Measurements from ENCODE around the gene TSPAN4.

- no peak for TF ChIP-seq CTCF (IDR thresholded peaks at IDR 0.05; ENCODE audit: low read depth, low read length)
- no peak for TF ChIP-seq EZH2phosphoT487 (IDR thresholded peaks at IDR 0.05; ENCODE audit: low read depth)
Observed at GRCh38 chr11:876545-876944, 33.9 kb downstream of the TSPAN4 start.
